Osteocyte (in vitro differentiated cells): ENCODE results near the gene FIBP. TPM values are rescaled to one million over a fixed set of nuclear protein-coding genes. Genes with fewer than 3 reads are reported as not detected.
A peak's percentile ranks its signal among the peaks of the same experiment; 100 is the strongest.

Source experiments
- DNase-seq: peaks from one replicate; pipeline ENCODE4 v3.0.0; 2021; ENCODE audit warnings: mixed read lengths; ENCODE audit not compliant: unreplicated experiment; ENCODE audit errors: extremely low spot score
- H3K27ac Mint-ChIP-seq: one replicate; pipeline ENCODE4 v1.8.0; 2021; ENCODE audit warnings: mild to moderate bottlenecking, mixed read lengths; ENCODE audit not compliant: unreplicated experiment
- H3K27me3 Mint-ChIP-seq: one replicate; pipeline ENCODE4 v1.8.0; 2021; ENCODE audit warnings: mixed read lengths; ENCODE audit not compliant: unreplicated experiment
- H3K36me3 Mint-ChIP-seq: one replicate; pipeline ENCODE4 v1.8.0; 2021; ENCODE audit warnings: mixed read lengths; ENCODE audit not compliant: unreplicated experiment
- H3K4me1 Mint-ChIP-seq: one replicate; pipeline ENCODE4 v1.8.0; 2021; ENCODE audit warnings: mixed read lengths; ENCODE audit not compliant: unreplicated experiment
- H3K4me3 Mint-ChIP-seq: one replicate; pipeline ENCODE4 v1.8.0; 2021; ENCODE audit warnings: mild to moderate bottlenecking, moderate library complexity, mixed read lengths; ENCODE audit not compliant: unreplicated experiment
- H3K9me3 Mint-ChIP-seq: one replicate; pipeline ENCODE4 v1.8.0; 2021; ENCODE audit warnings: mixed read lengths; ENCODE audit not compliant: unreplicated experiment
- CTCF ChIP-seq: fragments of 200-600 bp; sonication (generic); IDR thresholded peaks from 2 replicates; pipeline ENCODE4 v1.5.0; 2021; ENCODE audit warnings: antibody characterized with exemption, mild to moderate bottlenecking, moderate library complexity
- total RNA-seq: library from RNA; stranded (reverse); gene quantifications from 2 replicates; pipeline ENCODE4 v1.2.1, GENCODE V29; 2021

FIBP gene
- total RNA-seq, 1 donor from 2014 or later = 92.4 TPM

- Mint-ChIP-seq H3K36me3 (peaks cover 23% of the 10 kb centered on the region), H3K4me3 (peak overlapping the region; percentile 88), H3K9me3 (no peaks in the 10 kb centered on the region), H3K4me1 (peaks cover 23% of the 10 kb centered on the region), H3K27ac (no peak overlapping the region), H3K27me3 (no peaks in the 10 kb centered on the region)
- no peak for DNase-seq
- no peak for TF ChIP-seq CTCF
These were observed 32.8 kb upstream of the FIBP start for GRCh38 chr11:65921033-65921555.

GRCh38 chr11:65920372-65920802, 32.1 kb upstream of the FIBP start:
- Mint-ChIP-seq H3K27me3 (no peaks in the 10 kb centered on the region), H3K4me1 (peaks cover 30% of the 10 kb centered on the region), H3K36me3 (peaks cover 23% of the 10 kb centered on the region), H3K27ac (peak overlapping the region; percentile 65), H3K9me3 (no peaks in the 10 kb centered on the region), H3K4me3 (peak overlapping the region; percentile 88)
- TF ChIP-seq CTCF = no peak
- no peak for DNase-seq

GRCh38 chr11:65919573-65920371, 31.5 kb upstream of the FIBP start:
- H3K9me3 Mint-ChIP-seq = no peaks in the 10 kb centered on the region
- peak overlapping the region; percentile 65 for H3K27ac Mint-ChIP-seq
- TF ChIP-seq CTCF = no peak
- H3K4me3 Mint-ChIP-seq = peak overlapping the region; percentile 88
- no peaks in the 10 kb centered on the region for H3K27me3 Mint-ChIP-seq
- peaks cover 36% of the 10 kb centered on the region for H3K4me1 Mint-ChIP-seq
- peaks cover 23% of the 10 kb centered on the region for H3K36me3 Mint-ChIP-seq
- no peak for DNase-seq

- peaks cover 23% of the 10 kb centered on the region for H3K36me3 Mint-ChIP-seq
- no peaks in the 10 kb centered on the region for H3K27me3 Mint-ChIP-seq
- peaks cover 42% of the 10 kb centered on the region for H3K4me1 Mint-ChIP-seq
- H3K9me3 Mint-ChIP-seq = no peaks in the 10 kb centered on the region
- no peak for TF ChIP-seq CTCF
- H3K27ac Mint-ChIP-seq = peak within 1 kb of the TSS; percentile 98
- H3K4me3 Mint-ChIP-seq = peak within 1 kb of the TSS; percentile 88
- peak; percentile 99 for DNase-seq
These were observed 30.9 kb upstream of the FIBP start, which contains the start of gene DRAP1 for GRCh38 chr11:65919141-65919572. DRAP1 (plus strand) TSS chr11:65919426; CDS start chr11:65919502, 76 bp downstream.
